Measurements from ENCODE around the gene CCNYL1.
"Not testable (repeated sequence)": the region's sequence is repeated elsewhere in the genome, so short reads cannot be mapped to it uniquely, and the experiment has no call there.

Gene CCNYL1

DNA sequence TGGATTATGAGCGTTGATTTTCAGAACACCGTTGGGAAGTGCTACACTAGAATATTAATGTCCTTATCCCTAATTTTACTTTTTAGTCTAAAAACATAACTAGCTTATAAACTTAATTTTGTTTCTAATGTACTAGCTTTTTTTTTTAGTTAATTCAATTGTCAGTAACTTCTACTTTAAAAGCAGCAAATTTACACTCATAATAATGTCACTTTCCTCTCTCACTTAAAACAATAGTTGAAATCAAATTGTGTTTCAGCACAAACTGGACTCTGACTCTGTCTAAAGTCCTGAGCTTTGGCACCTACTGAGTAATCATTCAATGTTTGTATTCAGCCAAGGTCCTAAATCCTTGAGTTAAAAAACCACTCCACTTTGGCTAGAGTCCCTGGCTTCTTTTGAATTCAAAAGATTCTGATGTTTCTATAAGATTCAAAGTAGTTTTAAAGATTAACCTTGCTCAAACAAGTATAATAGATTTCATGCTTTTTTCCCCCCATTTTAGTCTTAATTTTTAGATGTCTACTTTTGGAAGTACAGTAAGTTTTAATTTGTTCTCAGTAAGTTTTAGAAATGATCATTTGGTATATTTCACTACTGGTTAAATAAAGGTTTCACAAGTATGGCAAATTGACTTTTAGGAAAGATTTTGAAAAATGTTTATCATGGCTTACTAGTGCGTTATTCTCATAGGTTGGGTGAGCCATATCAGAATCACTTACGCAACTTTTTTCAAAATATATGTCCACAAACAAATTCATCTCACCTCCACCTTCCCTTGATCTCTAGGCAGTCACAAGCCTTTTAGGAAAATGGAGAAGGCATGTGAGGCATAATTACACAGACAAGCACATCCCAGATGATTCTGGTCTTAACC lies 23.4 kb downstream of the CCNYL1 start:
- no peak for DNase-seq (ENCODE audit: low read depth in 2 of 2)

- DNase-seq (ENCODE audit: low read depth in 2 of 2) = not testable (repeated sequence)
Measured at GRCh38 chr2:207735513-207735859, 24.0 kb downstream of the CCNYL1 start.

DNA sequence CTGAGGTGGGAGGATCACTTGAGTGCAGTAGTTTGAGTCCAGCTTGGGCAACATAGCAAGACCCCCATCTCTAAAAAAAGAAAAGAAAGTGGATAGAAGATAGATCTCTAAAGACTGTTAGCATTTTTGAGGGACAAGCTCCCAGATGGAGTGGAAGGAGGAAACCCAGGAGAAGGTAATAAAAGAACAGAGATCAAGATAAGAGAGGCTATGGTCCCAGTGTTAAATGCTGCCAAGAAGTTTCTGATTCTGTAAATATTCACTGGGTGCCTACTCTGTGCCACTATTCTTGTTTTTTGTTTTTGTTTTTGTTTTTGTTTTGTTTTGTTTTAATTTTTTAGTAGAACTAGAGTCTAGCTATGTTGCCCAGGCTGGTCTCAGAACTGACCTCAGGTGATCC lies 32.1 kb downstream of the CCNYL1 start:
- no peak for DNase-seq (ENCODE audit: low read depth in 2 of 2)

GRCh38 chr2:207744050-207744449 lies 32.6 kb downstream of the CCNYL1 start:
- no peak for DNase-seq (ENCODE audit: low read depth in 2 of 2)

DNA sequence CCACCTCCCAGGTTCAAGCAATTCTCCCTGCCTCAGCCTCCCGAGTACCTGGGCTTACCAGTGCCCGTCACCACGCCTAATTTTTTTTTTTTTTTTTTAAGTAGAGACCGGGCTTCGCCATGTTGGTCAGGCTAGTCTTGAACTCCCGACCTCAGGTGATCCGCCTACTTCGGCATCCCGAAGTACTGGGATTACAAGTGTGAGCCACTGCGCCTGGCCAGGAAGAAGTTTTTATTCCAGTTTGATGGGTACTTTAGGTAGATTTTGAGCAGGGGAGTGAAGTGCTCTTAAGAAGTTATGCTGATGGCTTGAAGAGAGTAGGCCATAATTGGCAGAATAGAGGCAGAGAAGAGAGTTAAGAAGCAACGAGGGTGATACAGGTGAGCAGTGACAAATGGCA lies 33.0 kb downstream of the CCNYL1 start:
- DNase-seq (ENCODE audit: low read depth in 2 of 2) = no peak

GRCh38 chr2:207746131-207746530 lies 34.7 kb downstream of the CCNYL1 start:
- no peak for DNase-seq (ENCODE audit: low read depth in 2 of 2)

DNA sequence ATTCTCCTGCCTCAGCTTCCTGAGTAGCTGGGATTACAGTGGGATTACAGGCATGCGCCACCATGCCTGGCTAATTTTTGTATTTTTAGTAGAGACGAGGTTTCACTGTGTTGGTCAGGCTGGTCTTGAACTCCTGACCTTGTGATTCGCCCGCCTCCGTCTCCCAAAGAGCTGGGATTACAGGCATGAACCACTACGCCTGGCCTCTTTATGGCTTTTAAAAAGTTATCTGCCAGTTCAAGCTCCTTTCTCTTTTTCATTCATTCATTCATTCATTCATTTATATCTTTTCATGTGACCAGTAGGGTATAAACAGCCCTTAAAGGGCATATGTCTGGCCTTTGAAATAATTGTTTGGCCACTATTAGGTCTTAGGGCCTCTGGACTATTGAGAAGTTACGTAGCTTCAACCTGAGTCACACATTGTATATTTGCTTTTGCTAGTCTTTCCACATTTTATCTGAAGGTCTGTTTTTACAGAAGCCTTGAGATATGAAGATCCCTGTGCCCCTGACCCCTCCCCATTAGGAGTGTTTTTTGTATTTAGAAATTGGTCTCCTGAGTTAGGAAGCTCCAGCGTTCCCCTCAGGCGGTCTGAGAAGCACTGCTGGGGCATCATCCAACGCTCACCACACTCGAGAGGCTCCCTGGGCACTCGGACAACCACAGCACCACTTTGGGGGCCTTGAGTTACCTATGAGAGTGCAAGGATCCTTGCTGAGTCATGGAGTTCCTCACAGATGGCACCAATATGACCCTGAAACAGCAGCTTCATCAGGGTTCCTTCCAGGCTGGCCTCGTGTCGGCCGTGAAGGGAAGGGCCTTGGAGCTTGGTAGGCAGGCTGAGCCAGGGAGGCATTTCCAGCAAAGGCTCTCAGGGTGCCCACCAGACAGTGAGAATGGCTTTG lies 36.5 kb downstream of the CCNYL1 start:
- no peak for DNase-seq (ENCODE audit: low read depth in 2 of 2)

DNA sequence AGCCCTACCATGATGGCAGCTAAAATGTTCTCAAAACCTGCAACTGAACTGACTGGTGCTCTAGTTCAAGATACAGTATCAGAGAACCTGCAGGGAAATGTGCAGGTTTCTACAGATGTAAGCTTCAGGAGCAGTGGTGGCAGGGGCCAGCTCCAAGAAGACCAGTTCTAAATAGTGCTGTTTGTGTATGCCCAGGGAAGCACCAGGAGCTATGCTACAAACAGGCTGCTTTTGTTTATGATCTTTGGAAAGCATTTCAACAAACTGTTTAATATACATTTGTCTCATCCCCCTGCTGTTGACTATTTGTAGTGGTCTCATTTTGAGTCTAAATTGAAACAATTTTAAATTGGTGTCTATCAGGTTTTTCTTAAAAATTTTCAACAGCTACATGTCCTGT lies 37.6 kb downstream of the CCNYL1 start:
- DNase-seq (ENCODE audit: low read depth in 2 of 2) = no peak

DNA sequence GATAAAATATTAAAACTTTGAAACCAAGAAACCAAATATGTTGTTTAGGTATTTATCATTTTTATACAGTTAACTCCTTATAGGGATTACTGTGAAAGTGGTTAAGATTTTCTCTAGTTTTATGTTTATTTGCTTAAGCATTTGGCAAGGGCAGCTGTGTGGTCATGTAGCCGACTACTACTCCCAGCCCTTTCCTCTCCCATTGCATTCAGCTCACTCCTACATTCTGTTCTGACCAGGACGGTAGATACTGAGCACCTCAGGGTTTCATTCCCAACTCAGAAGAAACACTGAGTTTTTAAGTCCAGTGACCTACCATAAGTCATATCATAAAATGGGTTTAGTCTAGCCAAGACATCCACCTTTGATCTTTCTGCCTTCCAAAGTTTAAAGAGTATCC lies 38.4 kb downstream of the CCNYL1 start:
- no peak for DNase-seq (ENCODE audit: low read depth in 2 of 2)

GRCh38 chr2:207750345-207750744 lies 38.9 kb downstream of the CCNYL1 start:
- DNase-seq (ENCODE audit: low read depth in 2 of 2) = no peak

DNA sequence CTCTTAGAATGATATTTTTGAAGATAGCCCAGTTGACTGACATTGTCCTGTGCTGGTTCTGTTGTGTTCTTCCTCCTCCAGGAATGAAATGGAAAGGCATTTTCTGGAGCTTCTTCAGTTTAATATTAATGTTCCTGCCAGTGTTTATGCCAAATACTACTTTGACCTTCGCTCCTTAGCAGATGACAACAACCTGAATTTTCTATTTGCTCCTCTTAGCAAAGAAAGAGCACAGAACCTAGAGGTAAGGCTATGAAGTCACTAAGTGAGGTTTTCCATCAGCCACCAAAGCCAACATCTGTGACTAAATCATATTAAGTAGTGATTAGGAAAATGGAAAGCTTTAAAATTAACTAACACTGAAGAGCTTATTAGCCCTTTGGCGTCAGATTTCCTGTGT lies 39.4 kb downstream of the CCNYL1 start:
- no peak for DNase-seq (ENCODE audit: low read depth in 2 of 2)

DNA sequence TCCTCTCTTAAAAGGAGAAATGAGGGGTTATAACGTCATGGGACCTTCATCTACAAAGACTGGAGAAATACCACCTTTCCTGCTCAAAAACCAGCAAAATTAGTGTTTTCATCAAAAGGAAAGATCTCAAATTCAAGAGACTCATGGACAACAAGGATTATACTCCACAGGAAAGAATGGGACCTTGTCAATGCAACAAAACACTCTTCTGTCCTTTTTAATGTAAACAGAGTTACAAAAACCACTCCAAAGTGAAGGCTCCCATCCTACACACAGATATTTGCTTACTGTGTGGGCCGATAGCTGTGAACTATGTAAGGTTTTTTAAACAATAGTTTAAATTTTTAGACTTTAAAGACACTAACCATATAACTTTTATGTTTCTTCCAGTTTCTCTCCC lies 42.2 kb downstream of the CCNYL1 start:
- not testable (repeated sequence) for DNase-seq (ENCODE audit: low read depth in 2 of 2)

- DNase-seq (ENCODE audit: low read depth in 2 of 2) = no peak
Measured at GRCh38 chr2:207754498-207755383, 43.3 kb downstream of the CCNYL1 start.

- DNase-seq (ENCODE audit: low read depth in 2 of 2) = no peak
Measured at GRCh38 chr2:207758025-207758424, 46.6 kb downstream of the CCNYL1 start.

DNA sequence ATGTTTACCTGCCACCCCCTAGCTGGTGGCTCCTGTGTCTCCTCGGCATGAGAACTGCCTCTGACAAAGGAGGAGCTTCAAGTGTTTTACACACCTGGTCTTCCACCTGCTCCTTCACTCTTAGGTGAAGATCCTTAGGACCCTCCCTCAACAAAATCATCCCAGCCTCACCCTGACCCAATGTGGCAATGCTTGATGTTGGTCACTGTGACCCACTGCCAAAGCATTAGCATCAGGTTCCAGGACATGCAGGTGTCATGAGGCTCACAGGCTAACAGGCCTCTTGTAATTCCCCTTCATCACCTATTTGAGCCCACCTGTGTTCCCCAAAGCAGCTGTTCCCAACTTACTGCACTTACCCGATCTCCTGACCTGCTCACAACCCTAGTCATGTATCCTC lies 48.5 kb downstream of the CCNYL1 start:
- no peak for DNase-seq (ENCODE audit: low read depth in 2 of 2)

- no peak for DNase-seq (ENCODE audit: low read depth in 2 of 2)
Measured at GRCh38 chr2:207760453-207760852, 49.0 kb downstream of the CCNYL1 start.

DNA sequence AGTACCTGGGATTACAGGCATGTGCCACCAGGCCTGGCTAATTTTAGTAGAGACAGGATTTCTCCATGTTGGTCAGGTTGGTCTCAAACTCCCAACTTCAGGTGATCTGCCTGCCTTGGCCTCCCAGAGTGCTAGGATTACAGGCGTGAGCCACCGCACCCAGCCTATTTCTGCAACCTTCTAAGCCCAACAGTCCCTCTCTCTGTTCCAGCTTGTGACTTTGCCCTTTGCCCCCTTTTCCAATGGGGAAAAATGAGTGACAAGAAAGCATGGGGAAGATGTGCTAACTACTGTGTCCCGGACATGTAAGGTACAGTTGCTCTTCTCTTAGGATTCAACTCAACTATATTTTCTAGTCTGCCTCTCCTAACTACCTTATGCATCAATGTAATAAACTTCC lies 50.0 kb downstream of the CCNYL1 start:
- not testable (repeated sequence) for DNase-seq (ENCODE audit: low read depth in 2 of 2)

DNA sequence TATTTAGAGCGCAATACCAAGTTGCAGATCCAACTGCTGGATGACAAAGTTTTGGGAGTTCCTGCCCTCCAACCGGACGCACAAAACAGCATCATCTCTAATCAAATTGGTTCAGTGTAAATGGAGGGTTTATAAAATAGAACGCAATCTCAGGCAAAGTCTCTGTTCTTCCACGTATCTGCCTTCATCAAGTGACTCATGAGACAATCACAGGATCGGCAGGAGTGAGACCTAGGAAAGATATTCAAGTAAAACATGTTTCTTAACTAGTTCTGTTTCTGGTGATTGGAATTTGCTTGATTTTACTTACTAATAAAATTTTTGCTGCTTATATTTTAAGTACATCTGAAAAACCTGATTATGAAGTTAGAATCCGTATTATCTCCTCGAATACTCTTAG lies 50.7 kb downstream of the CCNYL1 start:
- no peak for DNase-seq (ENCODE audit: low read depth in 2 of 2)

GRCh38 chr2:207763303-207763917 lies 52.0 kb downstream of the CCNYL1 start:
- DNase-seq (ENCODE audit: low read depth in 2 of 2) = no peak

DNA sequence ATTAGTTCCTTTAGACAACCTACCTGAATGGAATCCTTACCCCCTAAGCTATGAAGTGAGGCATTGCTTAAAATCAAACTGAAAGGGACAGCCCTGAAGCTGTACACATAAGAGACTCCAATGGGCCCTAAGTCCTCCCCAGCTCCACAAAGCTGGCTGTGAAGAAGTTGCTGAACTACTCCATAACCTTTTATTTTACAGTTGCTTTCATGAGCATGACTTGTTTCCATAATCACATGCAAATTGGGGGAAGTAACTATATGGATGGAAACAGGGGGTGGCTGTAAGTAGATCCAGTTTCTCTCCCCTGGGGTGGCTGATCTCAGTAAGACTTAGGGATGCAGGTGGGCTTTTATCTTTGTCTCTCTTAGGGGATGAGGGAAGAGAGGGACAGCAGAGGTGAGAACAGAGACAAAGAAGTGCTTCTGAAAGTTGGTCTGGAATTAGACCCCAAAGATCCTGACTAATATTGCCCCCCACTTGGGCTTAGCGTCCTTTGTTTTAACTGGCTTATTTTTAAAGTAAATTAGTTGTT lies 52.7 kb downstream of the CCNYL1 start:
- DNase-seq (ENCODE audit: low read depth in 2 of 2) = no peak

GRCh38 chr2:207765547-207765946 lies 54.1 kb downstream of the CCNYL1 start:
- no peak for DNase-seq (ENCODE audit: low read depth in 2 of 2)
